CD4-positive, alpha-beta T cell treated with Interleukin-15 for 1 hour (primary cell): ENCODE results near the gene ALDH4A1.
A peak's percentile ranks its signal among the peaks of the same experiment; 100 is the strongest.

Experiments
- DNase-seq: peaks from one replicate; pipeline ENCODE4 v3.0.0-alpha.2; 2020

ALDH4A1 gene

GRCh38 chr1:18902523-18903290 lies at the start of gene ALDH4A1:
Gene ALDH4A1, minus strand, starts transcription at chr1:18902555. Its CDS starts 32 bp downstream, at chr1:18902523.
- DNase-seq, result peak; percentile 96

- peak; percentile 88 for DNase-seq
These were observed 49.5 kb upstream of the ALDH4A1 start for GRCh38 chr1:18951818-18952391.

- peak; percentile 60 for DNase-seq
These were observed 49.1 kb upstream of the ALDH4A1 start for GRCh38 chr1:18951416-18951815.

- peak; percentile 55 for DNase-seq
These were observed 48.2 kb upstream of the ALDH4A1 start for GRCh38 chr1:18950401-18951026.

- peak; percentile 46 for DNase-seq
These were observed 47.5 kb upstream of the ALDH4A1 start for GRCh38 chr1:18949686-18950400.

- DNase-seq, result no peak
These were observed 46.7 kb upstream of the ALDH4A1 start for GRCh38 chr1:18948913-18949685.

- DNase-seq, result peak; percentile 70
These were observed 45.9 kb upstream of the ALDH4A1 start for GRCh38 chr1:18948048-18948912.

GRCh38 chr1:18947570-18947969 lies 45.2 kb upstream of the ALDH4A1 start:
- no peak for DNase-seq

- no peak for DNase-seq
These were observed 44.4 kb upstream of the ALDH4A1 start for GRCh38 chr1:18946550-18947381.

GRCh38 chr1:18945401-18945849 lies 43.1 kb upstream of the ALDH4A1 start:
- DNase-seq, result no peak

GRCh38 chr1:18944810-18945209 lies 42.5 kb upstream of the ALDH4A1 start:
- no peak for DNase-seq

GRCh38 chr1:18943914-18944572 lies 41.7 kb upstream of the ALDH4A1 start:
- no peak for DNase-seq

GRCh38 chr1:18943162-18943561 lies 40.8 kb upstream of the ALDH4A1 start:
- no peak for DNase-seq

- no peak for DNase-seq
These were observed 40.0 kb upstream of the ALDH4A1 start for GRCh38 chr1:18942340-18942739.

- no peak for DNase-seq
These were observed 39.1 kb upstream of the ALDH4A1 start for GRCh38 chr1:18941221-18942141.

GRCh38 chr1:18940303-18941020 lies 38.1 kb upstream of the ALDH4A1 start:
- no peak for DNase-seq

- no peak for DNase-seq
These were observed 37.3 kb upstream of the ALDH4A1 start for GRCh38 chr1:18939398-18940302.
